GM12801 (cell line): Measurements from ENCODE around the gene ZC3H12D.

Experiments used
- CTCF ChIP-seq: IDR thresholded peaks from one replicate; pipeline ENCODE4 v1.5.1; 2011; ENCODE audit warnings: control low read depth; ENCODE audit not compliant: insufficient read length; ENCODE audit errors: extremely low read depth

The ZC3H12D gene

GRCh38 chr6:149503276-149503675 lies 18.5 kb upstream of the ZC3H12D start:
- TF ChIP-seq CTCF, result no peak

GRCh38 chr6:149501768-149502167 lies 17.0 kb upstream of the ZC3H12D start:
- no peak for TF ChIP-seq CTCF

- TF ChIP-seq CTCF, result no peak
Measured at GRCh38 chr6:149501201-149501600, 16.4 kb upstream of the ZC3H12D start.

GRCh38 chr6:149500096-149500495 lies 15.3 kb upstream of the ZC3H12D start:
- TF ChIP-seq CTCF, result no peak

GRCh38 chr6:149499066-149499465 lies 14.3 kb upstream of the ZC3H12D start:
- TF ChIP-seq CTCF, result no peak

GRCh38 chr6:149497365-149497764 lies 12.6 kb upstream of the ZC3H12D start:
- TF ChIP-seq CTCF, result no peak

GRCh38 chr6:149493761-149494320 lies 9.0 kb upstream of the ZC3H12D start:
- TF ChIP-seq CTCF, result no peak
